Small intestine (tissue), 7 donors: Measurements from ENCODE around the gene TMEM266. TPM values are rescaled to one million over a fixed set of nuclear protein-coding genes. Genes with fewer than 3 reads are reported as not detected.

Source experiments
- DNase-seq, 2 donors: peaks; one replicate each; pipeline versions ENCODE4 v3.0.0 to v3.0.0-alpha.2; 2013
- FAIRE-seq: peaks from 2 replicates; lab custom pipeline; 2012; peaks lifted over from hg19 to GRCh38; lab: Jason Lieb, UNC
- H3K27ac ChIP-seq, 3 donors: one replicate each; pipeline ENCODE4 v1.5.1; 2013; ENCODE audit warnings: low read length in 2 of 3, mild to moderate bottlenecking in 2 of 3, control low read depth in 1 of 3, inconsistent platforms in 1 of 3, low read depth in 1 of 3, moderate library complexity in 1 of 3
- H3K27me3 ChIP-seq, 3 donors: one replicate each; pipeline ENCODE4 v1.6.1; 2013; ENCODE audit warnings: low read length in 3 of 3, inconsistent platforms in 1 of 3; ENCODE audit not compliant: control insufficient read depth in 3 of 3, insufficient read depth in 3 of 3
- H3K36me3 ChIP-seq, 3 donors: one replicate each; pipeline ENCODE4 v1.6.1; 2013; ENCODE audit warnings: low read length in 3 of 3, inconsistent platforms in 1 of 3, low read depth in 1 of 3, mild to moderate bottlenecking in 1 of 3, moderate library complexity in 1 of 3; ENCODE audit not compliant: control insufficient read depth in 3 of 3, insufficient read depth in 2 of 3
- H3K4me1 ChIP-seq, 3 donors: one replicate each; pipeline ENCODE4 v1.6.1; 2013; ENCODE audit warnings: low read length in 2 of 3, inconsistent platforms in 1 of 3, low read depth in 1 of 3, mild to moderate bottlenecking in 1 of 3, moderate library complexity in 1 of 3; ENCODE audit not compliant: control insufficient read depth in 3 of 3, insufficient read depth in 2 of 3
- H3K4me3 ChIP-seq, 3 donors: one replicate each; pipeline ENCODE4 v1.5.1; 2013; ENCODE audit warnings: low read length in 3 of 3, control low read depth in 1 of 3, inconsistent platforms in 1 of 3, low read depth in 1 of 3, mild to moderate bottlenecking in 1 of 3, moderate library complexity in 1 of 3
- H3K9me3 ChIP-seq, 2 donors: one replicate each; pipeline ENCODE4 v1.6.1; 2013; ENCODE audit warnings: low read depth in 1 of 2, low read length in 1 of 2; ENCODE audit not compliant: control insufficient read depth in 2 of 2, insufficient read depth in 1 of 2
- WGBS, 3 donors: extraction: QIAGEN DNeasy Blood & Tissue Kit; methylation state at CpG; one replicate each; pipeline ENCODE4 v1.1.7; 2013; 5-methylcytosine and 5-hydroxymethylcytosine counted together
- polyA plus RNA-seq, 4 donors: library from polyadenylated mRNA; stranded (reverse) in 3 of 4; unstranded in 1 of 4; fragments of 200-250 nt in 3 of 4; fragments of 120-200 nt in 1 of 4; gene quantifications; one replicate each; pipeline versions ENCODE4 v1.2.1 to v1.2.3, GENCODE V29; 2013
- donor health status: healthy with polysubstance abuse.
- donor health status: control.
- donor health status: control.
- donor health status: Bipolar disorder and iron deficiency.
- donor health status: healthy.

TMEM266 gene
- polyA plus RNA-seq, 4 donors: 0.88 to 1.1 TPM; not detected in 2

GRCh38 chr15:76180321-76180720 is 120.5 kb downstream of the TMEM266 start:
- H3K36me3 ChIP-seq: no peaks in the 10 kb centered on the region
- no peaks in the 10 kb centered on the region for H3K4me1 ChIP-seq
- 89 to 90% (median 90%) methylated on average over 6 to 7 of the region's 7 CpGs for WGBS, 3 donors
- DNase-seq: no peak
- H3K4me3 ChIP-seq: no peak overlapping the region
- no peaks in the 10 kb centered on the region for H3K27me3 ChIP-seq
- H3K9me3 ChIP-seq: no peaks in the 10 kb centered on the region
- FAIRE-seq: no peak
- no peak overlapping the region for H3K27ac ChIP-seq

DNA sequence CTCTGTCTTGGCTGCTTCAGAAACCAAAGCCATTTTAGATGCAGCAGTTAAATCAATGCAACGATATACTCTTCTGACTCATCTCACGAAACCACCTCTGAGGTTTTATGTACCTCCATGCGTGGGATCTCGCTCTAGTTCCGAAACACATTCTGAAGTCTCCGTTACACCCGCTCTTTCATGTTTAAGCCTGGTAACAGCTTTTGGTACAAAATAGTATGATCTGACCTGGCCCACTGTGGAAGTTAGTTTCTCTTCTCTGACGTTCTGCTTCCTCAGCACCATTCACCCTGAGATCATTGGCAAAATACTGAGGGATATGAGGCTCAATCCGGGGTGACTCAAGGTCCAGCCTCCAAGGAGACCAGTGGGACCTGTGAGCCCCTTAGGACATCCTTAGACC is 121.9 kb downstream of the TMEM266 start:
- Histone ChIP-seq H3K4me3 (no peak overlapping the region), H3K27me3 (no peaks in the 10 kb centered on the region), H3K36me3 (no peaks in the 10 kb centered on the region), H3K4me1 (no peaks in the 10 kb centered on the region), H3K9me3 (no peaks in the 10 kb centered on the region), H3K27ac (no peak overlapping the region)
- FAIRE-seq (no peak), DNase-seq (no peak)
- WGBS, 3 donors: 71 to 82% (median 72%) methylated on average over 9 of the region's 9 CpGs

- H3K9me3 ChIP-seq: no peaks in the 10 kb centered on the region
- no peak overlapping the region for H3K27ac ChIP-seq
- WGBS, 3 donors: 25 to 54% (median 37%) methylated on average over 10 of the region's 10 CpGs
- DNase-seq (no peak), FAIRE-seq (no peak)
- no peaks in the 10 kb centered on the region for H3K36me3 ChIP-seq
- H3K4me1 ChIP-seq: no peaks in the 10 kb centered on the region
- H3K4me3 ChIP-seq: no peak overlapping the region
- no peaks in the 10 kb centered on the region for H3K27me3 ChIP-seq
Observed at GRCh38 chr15:76183930-76184649, 124.3 kb downstream of the TMEM266 start.

- WGBS, 3 donors: 28 to 77% (median 55%) methylated on average over 13 of the region's 13 CpGs
- DNase-seq: no peak
- H3K4me3 ChIP-seq: no peak overlapping the region
- H3K36me3 ChIP-seq: no peaks in the 10 kb centered on the region
- H3K27me3 ChIP-seq: peaks cover 0 to 4% (median 0%) of the 10 kb centered on the region in 3 donors
- H3K9me3 ChIP-seq: no peaks in the 10 kb centered on the region
- H3K27ac ChIP-seq: no peak overlapping the region
- FAIRE-seq: no peak
- no peaks in the 10 kb centered on the region for H3K4me1 ChIP-seq
Observed at GRCh38 chr15:76184650-76185035, 124.9 kb downstream of the TMEM266 start.

- WGBS, 3 donors: 34 to 58% (median 38%) methylated on average over 3 of the region's 3 CpGs
- no peak for FAIRE-seq
- Histone ChIP-seq H3K9me3 (no peaks in the 10 kb centered on the region), H3K27ac (no peak overlapping the region), H3K36me3 (no peaks in the 10 kb centered on the region), H3K4me3 (no peak overlapping the region), H3K4me1 (no peaks in the 10 kb centered on the region), H3K27me3 (peaks cover 0 to 14% (median 0%) of the 10 kb centered on the region in 3 donors)
- peak; percentile 39 to 58 for DNase-seq
Observed at GRCh38 chr15:76185716-76186115, 125.9 kb downstream of the TMEM266 start.

GRCh38 chr15:76187163-76187562 is 127.4 kb downstream of the TMEM266 start:
- H3K9me3 ChIP-seq: no peaks in the 10 kb centered on the region
- 66 to 73% (median 68%) methylated on average over 4 of the region's 4 CpGs for WGBS, 3 donors
- FAIRE-seq (no peak), DNase-seq (no peak)
- no peak overlapping the region for H3K27ac ChIP-seq
- H3K27me3 ChIP-seq: peaks cover 0 to 23% (median 0%) of the 10 kb centered on the region in 3 donors
- no peaks in the 10 kb centered on the region for H3K36me3 ChIP-seq
- no peak overlapping the region for H3K4me3 ChIP-seq
- peaks cover 0 to 3% (median 0%) of the 10 kb centered on the region in 3 donors for H3K4me1 ChIP-seq

DNA sequence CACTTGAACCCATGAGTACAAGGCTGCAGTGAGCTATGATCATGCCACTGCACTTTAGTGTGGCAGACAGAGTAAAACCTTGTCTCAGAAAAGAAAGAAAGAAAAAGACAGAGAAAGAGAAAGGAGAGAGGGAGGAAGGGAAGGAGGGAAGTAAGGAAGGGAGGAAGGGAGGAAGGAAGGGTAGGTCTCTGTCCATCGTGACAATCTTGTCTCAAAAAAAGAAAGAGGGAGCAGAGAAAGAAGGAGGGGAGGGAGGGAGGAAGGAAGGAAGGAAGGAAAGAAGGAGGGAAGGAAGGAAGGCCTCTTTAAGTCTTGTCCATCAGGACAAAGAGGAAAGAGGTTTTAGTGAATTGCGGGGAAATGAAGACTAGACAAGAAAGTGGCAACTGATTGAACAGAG is 129.3 kb downstream of the TMEM266 start:
- Histone ChIP-seq H3K4me3 (no peak overlapping the region), H3K36me3 (no peaks in the 10 kb centered on the region), H3K9me3 (no peaks in the 10 kb centered on the region), H3K4me1 (peaks cover 0 to 3% (median 0%) of the 10 kb centered on the region in 3 donors), H3K27me3 (peaks cover 0 to 29% (median 0%) of the 10 kb centered on the region in 3 donors), H3K27ac (no peak overlapping the region)
- FAIRE-seq (no peak), DNase-seq (no peak)
- 60 to 64% (median 62%) methylated on average over 2 of the region's 2 CpGs for WGBS, 3 donors

DNA sequence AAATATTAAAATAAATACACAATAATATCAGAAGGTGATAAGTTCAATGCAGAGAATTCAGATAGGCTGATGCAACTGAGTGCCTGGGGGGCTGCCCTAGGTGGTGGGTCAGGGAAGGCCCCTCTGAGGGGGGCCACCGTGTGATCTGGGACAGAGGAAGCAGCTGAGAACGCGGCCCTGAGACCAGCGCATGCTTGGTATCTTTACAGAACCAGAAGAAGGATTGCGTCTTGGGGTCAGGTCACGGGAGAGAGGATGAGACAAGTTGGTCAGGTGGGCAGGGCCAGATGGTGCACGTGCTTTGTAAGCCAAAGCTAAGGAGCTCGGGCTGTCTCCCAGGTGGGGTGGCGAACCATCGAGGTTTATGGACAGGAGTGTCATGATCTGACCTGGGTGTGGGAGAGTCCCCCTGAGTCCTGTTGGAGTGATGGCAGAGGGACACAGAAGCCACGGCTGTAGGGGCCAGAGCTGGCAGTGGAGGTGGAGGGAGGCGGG is 130.3 kb downstream of the TMEM266 start:
- Histone ChIP-seq H3K4me3 (no peak overlapping the region), H3K27me3 (peaks cover 0 to 29% (median 0%) of the 10 kb centered on the region in 3 donors), H3K36me3 (no peaks in the 10 kb centered on the region), H3K9me3 (no peaks in the 10 kb centered on the region), H3K4me1 (peaks cover 0 to 3% (median 0%) of the 10 kb centered on the region in 3 donors), H3K27ac (no peak overlapping the region)
- DNase-seq (no peak), FAIRE-seq (no peak)
- WGBS, 3 donors: 25 to 53% (median 36%) methylated on average over 12 of the region's 12 CpGs
